D341Med (cell line): ENCODE data around the gene ASPA.
"Not testable (repeated sequence)": the region's sequence is repeated elsewhere in the genome, so short reads cannot be mapped to it uniquely, and the experiment has no call there.

ENCODE experiments used
- DNase-seq: peaks from one replicate; pipeline ENCODE4 v3.0.0; 2012; ENCODE audit warnings: low spot score

Gene ASPA

DNA sequence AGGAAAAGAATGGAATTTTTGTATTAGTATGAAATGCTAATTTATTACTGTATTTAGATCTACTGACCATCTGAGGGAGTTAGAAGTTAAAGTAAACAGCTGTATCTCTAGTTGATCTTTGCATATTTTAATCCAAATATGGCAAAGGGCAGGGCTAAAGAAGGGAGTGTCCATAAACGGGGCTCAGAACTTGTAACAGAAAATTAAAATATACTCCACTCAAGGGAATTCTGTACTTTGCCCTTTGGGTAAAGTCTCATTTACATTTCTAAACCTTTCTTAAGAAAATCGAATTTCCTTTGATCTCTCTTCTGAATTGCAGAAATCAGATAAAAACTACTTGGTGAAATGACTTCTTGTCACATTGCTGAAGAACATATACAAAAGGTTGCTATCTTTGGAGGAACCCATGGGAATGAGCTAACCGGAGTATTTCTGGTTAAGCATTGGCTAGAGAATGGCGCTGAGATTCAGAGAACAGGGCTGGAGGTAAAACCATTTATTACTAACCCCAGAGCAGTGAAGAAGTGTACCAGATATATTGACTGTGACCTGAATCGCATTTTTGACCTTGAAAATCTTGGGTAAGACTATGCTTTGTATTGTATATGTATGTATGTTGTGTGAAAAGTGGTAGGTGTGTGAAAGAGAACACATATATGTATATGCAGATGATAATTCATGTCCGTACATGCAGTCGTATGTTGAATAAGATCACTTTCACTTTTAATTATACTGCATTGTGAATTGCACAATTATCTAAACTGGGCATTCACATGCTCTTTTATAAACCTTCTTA, at the start of gene ASPA:
TSS of gene ASPA (plus strand) at position 186 of the 799 bp plus-strand sequence. CDS start at position 349, 163 bp downstream.
- DNase-seq: no peak

DNA sequence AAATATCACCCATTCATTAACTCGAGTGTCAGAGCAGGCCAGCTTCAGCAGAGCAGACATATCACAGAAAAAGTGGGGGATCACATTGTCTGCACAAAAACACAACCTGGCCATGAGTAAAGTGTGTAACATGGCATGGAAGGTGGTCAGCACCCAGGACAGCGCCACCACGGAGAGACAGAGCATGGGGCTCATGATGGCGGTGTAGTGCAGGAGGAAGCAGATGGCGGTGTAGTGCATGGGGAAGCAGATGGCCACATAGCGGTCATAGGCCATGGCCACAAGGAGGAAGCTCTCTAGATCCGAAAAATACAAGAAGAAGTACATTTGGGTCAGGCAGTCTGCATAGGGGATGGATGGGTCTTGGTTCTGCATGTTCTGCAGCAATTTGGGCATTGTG, 42.6 kb upstream of the ASPA start:
- DNase-seq: not testable (repeated sequence)

DNA sequence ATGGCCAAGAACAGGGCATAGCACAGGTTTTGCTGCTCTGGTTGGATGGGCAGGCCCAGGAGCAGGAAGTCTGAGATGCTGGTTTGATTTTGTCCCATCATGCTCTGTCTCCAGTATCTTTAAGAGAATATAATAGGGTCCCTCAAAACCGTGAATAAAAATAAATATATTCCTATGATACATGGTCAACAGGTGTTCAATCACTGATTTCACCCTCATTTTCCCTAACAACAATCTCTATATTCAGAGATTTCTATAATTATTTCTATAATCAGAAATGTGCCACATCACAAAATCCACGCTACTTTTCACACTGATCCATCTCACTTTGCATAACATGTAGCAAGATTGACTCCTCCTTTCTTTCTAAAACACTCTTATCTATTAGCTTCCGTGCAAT, 42.1 kb upstream of the ASPA start, which contains the start of gene OR1E2:
TSS of gene OR1E2 (minus strand) at position 101 of the 400 bp plus-strand sequence. CDS start at position 101, 0 bp downstream.
- DNase-seq: no peak

DNA sequence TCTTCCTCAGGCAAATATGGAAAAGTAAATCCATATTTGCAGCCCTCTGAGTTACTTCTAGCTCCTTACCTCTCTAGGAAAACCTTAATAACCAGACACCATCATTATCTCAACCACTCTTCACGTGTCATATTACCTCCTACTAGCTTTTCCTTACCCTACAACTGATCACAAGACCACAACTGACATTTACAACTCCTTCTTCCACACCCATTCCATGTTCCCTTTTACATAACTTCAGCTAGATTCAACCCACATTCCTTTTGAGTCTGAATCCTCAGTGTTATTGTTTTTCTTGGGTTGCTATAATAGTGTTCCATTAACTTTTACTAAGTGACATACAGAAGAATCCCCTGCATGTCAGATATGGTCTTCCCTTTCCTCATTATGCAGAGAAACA, 37.4 kb upstream of the ASPA start:
- no peak for DNase-seq

DNA sequence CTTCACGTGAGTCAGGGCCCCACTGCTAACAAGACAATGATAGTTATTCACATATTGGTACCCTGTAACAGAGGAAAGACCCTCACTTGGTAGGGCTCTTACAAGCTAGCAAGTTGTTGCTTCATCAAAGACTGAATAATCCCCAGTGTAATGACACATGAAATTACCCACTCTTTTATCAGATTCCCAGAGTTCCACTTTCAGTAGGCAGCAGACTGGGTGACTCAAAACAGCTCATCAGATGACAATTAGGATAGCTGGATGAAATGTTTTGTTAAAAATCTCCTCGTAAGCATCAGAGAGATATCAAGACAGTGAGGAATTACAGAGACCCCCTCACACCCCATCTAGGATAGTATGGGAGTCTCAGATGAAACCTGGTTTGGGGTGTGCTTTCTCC, 35.3 kb upstream of the ASPA start:
- no peak for DNase-seq

DNA sequence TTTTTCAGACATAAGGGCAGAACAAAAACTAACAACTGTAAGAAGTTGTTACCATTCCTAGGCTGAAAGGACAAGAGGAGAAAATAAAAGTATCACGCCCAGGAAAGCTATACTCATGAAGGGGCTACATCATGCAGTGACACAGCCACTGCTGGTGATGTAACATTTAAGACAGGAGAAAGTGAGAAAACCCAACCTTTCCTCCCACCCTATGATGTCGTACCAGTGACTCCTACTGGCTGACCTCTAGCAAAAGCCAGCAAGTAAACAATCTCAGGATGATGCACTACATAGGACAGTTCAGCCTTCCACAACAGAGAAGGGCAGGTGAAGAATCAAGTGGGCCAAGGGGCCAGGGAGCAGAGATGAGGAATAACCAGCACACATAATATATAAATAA, 28.2 kb upstream of the ASPA start:
- peak; percentile 24 for DNase-seq

DNA sequence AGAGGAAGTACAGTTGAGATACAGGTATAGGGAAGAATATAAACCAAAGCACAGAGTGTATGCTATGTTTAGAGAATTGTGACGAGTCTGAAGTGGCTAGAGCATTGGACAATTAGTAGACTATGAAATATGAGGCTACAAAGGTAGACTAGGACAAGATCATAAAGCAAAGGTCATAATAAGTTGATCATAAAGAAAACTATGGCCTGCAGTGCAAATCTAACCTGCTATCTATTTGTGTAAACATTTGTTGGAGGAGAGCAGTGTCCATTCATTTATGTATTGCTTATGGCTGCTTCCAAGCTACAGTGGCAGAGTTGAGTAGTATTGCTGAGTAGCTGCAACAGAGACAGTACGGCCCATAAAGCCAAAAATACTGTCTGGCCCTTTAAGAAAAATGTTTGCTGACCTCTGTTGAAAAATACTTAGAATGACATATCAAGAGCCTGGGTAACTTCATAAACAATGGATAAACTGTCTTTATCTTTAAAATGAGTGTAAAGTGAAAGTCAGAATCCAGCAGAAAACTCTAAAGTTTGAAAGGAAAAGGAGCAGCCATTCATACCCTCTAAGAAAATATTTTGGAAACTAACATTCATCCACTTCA, 27.6 kb upstream of the ASPA start:
- no peak for DNase-seq

DNA sequence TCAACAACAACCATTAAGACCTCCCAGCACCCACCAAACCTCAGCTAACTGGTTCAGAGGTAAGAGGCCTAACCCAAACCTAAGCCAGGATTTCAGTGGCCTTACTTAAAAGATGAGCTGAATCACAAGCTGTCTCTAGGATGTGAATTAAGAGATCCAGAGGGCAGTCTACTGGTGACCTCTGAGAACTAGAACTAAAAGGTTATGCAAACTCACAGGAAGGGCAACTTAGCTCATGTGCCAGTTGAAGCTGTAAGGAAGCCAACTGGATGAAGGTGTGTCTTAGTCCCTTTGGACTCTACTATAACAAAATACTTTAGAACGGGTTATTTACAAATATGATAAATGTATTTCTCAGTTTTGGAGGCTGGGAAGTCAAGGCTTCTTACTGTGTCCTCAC, 9.4 kb upstream of the ASPA start:
- not testable (repeated sequence) for DNase-seq

DNA sequence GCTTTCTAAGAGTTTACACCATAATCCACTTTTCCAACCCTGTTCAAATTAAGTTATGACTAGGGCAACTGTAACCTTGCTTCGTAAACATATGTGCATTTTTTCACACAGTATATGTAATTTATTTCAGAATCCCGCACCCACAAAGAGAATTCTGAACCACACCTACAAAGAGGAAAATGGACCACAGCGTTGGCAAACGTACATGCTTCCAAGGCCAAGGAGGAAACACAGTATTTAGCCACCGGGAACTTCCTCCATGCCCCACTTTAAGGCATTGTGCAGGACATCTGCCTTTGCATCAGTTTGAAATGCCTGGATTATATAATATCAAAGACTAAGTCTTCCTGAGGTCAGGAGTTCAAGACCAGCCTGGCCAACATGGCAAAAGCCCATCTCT, 6.3 kb upstream of the ASPA start:
- DNase-seq: no peak

DNA sequence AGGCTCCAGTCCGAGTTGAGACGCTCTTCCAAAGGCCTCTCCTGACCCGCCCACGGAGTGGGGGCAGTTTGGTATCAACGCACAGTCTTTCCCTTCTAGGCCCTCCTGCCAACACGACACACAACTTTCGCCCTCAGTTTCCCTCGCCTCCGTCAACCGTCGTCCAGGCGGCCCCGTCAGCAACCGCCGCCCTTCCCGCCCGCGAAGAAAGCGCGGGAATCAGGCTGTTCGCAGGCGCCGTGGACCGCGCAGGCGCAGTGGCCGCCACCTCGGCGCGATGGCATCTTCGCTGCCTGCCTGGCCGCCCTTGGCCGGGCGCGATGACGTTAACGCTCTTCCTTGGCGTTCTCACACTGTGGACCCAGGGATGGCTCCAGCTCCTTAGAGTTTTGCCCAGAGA, 4.2 kb upstream of the ASPA start, which contains the start of gene SPATA22:
TSS of gene SPATA22 (minus strand) at position 221 of the 400 bp plus-strand sequence. CDS start 2,494 bp downstream, outside the sequence.
- DNase-seq: no peak

DNA sequence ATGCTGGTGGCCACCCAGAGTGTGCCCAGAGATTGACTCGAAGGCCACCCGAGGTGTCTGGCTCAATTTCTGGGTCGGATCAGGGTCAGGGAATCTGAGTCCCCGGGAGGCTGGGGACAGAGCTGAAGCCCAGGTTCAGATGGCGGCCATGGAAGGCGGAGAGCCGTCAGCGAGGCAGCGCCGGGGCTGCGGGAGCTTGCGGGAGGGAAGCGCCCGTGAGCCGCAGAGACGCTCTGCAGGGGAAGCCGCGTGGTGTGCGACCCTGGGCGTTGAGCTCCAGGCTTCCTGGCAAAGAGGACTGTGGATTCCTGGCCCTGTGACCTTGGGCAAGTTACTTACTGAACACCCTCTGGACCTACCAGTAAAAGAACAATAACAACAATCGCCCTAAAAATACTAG, 3.7 kb upstream of the ASPA start:
- no peak for DNase-seq

DNA sequence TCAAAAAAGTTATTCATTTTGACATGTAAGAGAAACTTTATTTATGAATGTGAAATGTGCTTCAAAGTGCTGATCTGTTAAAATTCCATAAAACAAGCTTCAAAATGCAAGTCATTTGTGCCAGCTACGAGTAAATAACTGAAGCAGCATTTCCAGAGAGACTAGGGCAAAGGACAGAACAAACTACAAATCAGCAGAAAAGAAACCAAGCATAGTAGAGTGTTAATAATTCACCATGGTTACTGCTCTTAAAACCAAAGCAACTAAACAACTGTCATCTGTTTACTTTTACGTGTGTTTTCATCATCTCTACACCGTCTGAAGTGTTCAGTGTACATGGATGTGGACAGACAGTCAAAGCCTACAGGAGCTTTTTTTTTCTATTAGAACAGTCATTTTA, 1.6 kb upstream of the ASPA start:
- no peak for DNase-seq

DNA sequence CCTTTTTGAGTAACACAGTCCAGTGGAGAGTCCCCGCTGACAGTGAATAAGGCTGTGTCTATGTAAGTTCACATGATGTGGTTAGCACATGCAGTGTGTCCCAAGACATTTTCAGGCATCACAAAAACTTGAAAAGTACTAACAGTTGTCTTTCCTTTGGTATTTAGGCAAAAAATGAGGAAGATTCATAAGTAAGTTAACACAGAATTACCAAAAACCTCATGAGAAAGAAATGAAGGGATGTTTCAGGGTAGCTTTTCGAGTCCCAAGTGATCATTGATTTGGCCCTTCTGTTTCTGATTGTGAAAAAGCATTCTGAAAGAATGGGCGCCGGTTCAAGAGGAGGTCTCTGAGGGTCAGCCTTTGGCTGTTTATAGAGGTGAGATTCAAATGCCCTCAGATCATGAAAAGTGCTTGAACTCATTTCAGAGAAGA, 529 bp upstream of the ASPA start:
- DNase-seq: no peak

DNA sequence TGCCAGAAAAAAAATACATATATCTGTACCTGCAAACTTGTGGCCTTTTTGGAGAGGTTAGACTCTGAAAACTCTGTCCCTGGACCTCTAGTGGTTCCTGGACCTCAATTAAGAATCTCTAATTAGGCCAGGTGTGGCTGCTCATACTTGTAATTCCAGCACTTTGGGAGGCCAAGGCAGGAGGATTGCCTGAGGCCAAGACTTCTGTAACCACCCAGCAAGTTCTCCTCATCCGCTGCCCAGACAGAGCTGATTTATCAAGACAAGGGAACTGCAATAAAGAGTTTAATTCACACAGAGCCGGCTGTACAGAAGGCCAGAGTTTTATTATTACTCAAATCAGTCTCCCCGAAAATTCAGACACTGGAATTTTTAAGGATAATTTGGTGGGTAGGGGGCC, 4.2 kb downstream of the ASPA start:
- DNase-seq: no peak

DNA sequence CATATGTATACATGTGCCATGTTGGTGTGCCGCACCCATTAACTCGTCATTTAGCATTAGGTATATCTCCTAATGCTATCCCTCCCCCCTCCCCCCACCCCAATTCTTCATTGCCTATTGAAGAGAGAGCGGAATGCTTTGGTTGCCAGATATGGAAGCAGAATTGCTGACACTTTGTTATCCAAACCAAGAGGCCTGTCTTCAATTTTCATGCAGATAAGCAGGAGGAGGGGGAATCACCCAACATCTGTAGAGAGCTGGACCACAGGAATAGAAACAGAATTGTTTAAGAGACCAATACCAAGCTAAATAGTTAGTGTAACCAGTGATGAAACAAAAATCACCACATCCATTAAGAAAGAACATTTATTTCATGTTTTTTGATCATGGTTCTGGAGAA, 7.1 kb downstream of the ASPA start:
- no peak for DNase-seq

DNA sequence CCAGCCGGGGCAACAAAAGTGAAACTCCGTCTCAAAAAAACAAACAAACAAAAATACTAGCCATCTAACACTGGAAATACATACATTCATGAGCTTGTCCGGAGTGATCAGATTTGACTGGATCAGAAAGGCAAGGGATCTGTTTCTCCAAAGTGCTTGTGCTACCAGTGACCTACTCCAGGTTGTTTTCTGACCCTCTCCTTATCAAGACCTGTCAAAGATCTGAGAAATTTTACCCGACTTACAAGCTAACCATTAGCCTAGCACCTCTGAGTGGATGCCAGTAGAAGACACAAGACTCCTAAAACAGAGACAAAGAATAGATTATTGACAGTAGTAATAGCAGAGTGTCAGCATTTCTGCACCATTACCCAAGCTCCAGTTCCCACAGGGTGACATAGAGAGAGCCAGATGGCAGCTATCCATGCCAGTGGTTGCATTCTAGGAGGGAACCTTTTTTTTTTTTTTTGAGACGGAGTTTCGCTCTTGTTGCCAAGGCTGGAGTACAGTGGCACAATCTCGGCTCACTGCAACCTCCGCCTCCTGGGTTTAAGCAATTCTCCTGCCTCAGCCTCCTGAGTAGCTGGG, 9.8 kb downstream of the ASPA start:
- no peak for DNase-seq

DNA sequence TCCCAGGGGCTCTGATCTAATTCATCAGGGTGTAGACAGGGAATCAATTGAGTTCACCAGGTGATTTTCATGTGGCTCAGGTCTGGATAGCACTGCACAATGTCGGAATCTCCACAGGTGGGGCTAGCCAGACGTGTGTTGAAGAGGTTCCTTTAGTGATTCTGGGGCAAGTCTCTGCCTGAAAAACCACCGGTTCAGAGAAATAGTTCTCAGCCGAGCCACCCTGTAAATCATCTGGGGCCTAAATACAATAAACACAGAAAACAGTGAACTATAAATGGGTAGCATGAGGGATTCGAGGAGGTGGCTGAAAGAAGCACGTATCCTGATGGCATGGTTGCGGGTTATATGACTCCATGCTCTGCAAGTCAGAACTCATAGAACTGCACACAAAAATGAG, 21.3 kb downstream of the ASPA start:
- DNase-seq: no peak

DNA sequence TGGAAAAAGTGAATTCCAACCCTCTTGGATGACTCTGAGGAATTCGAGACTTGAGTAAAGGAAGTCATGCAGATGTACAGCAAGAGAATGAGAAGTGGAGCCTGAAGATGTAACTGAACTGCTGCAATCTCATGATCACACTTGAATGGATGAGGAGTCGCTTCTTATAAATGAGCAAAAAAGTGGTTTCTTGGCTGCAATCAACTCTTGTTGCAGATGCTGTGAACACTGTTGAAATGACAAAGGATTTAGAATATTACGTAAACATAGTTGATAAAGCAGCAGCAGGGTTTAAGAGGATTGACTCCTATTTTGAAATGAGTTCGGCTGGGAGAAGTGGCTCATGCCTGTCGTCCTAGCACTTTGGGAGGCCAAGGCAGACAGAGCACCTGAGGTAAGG, 25.5 kb downstream of the ASPA start:
- DNase-seq: no peak

DNA sequence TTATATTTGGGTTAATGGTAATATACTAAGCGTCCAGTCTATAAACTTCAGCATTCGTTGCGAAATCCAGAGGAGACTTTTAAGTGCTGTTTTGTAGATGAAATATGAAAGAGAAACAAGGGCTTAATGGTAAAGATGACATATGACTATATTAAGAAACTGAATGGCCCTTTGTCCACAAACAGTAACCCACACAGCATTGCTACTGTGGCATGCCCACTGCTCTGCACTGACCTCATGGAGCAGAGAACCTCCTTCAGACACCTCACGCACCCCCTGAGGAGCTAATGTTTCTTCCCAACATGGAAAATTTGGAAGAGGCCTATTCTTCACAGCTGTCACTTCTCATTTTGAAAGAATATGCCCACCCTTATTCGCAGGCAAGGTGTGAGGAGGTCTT, 26.7 kb downstream of the ASPA start:
- no peak for DNase-seq

DNA sequence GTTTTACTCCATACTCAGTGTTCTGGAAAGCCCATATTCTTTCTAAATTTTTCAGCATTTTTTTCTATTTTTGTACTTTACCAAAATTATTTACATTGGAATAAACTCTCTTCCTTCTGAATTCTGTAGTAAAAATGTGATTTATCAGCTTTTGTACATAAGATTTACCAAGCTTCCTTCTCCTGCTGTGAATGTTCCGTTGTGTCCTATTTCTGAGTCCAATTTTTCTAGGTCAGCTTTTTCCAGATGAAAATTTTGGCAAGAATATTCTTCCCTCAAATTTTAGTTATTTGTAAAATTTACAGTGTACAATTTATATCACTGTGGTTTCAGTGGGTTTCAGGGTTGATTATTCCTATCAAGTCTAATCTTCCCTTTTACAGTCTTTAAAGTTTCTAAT, 27.5 kb downstream of the ASPA start:
- no peak for DNase-seq

DNA sequence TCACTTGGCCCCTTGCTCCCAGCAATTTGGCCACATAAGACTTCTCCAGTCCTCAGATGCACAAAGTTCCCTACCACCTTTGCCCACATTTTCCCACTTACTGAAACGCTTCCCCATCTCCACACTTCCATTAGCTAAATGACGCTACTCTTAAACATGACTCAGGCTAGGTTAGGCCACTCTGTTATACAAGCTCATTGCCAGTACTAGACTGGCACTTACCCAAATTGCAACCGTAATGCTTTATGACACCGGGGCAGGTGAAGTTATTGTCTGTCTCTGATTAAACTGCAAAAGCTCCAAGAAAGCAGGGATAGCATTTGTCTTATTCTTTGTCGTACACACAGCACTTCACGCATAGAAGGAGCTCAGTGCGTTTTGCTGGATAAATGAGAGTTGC, 29.2 kb downstream of the ASPA start:
- DNase-seq: no peak

DNA sequence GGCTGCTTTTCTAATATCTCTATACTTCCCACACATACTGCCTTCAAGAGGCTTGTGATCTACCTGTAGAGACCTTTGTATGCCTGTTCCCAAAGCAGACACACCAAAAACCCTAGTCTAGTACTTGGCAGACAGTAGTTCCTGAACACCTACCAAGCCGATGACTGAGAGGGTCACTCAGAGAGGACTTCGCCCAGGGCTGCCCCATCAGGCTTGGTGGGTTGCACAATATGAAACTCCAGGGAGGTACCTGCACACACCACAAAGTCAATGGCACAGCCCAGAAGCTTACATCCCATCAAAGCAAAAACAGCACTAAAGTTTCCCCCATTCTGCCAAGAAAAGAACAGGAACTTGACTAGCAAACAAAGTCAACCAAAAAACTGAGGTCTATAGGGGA, 30.3 kb downstream of the ASPA start:
- DNase-seq: no peak

DNA sequence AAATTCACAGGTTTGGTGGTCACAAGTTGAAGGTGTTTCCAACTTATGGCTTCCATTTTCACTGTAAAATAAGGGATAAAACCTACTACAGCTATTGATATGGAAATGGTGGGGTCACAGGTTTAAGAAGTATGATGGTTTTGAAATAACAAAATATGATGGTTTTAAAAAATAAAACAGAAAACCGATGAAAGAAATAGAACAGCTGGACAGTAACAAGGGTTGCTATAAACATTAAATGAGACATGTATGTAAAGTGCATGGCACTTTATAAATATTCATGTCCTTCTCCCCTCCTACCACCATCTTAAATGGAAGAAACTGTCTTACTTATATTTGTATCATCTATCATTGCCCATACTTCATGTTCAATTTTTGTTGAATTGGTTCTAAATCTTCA, 31.3 kb downstream of the ASPA start:
- DNase-seq: no peak
